Lower leg skin (tissue), 3 donors: ENCODE results near the gene SGTB.

Source experiments
- CTCF ChIP-seq, 3 donors: fragments of 450-650 bp; IDR thresholded peaks; one replicate each; pipeline ENCODE4 v1.5.1; 2016; ENCODE audit warnings: antibody characterized with exemption in 3 of 3, mild to moderate bottlenecking in 3 of 3, moderate library complexity in 2 of 3
- POLR2A ChIP-seq, 2 donors: fragments of 450-650 bp; IDR thresholded peaks; one replicate each; pipeline ENCODE4 v1.6.1; 2016 to 2017; ENCODE audit warnings: antibody characterized with exemption in 2 of 2, mild to moderate bottlenecking in 1 of 2, moderate library complexity in 1 of 2

GRCh38 chr5:65623482-65623881, 98.4 kb downstream of the SGTB start:
- TF ChIP-seq CTCF (IDR thresholded peaks at IDR 0.05) (no peak), POLR2A (IDR thresholded peaks at IDR 0.05) (no peak)
